HepG2 (cell line): Measurements from ENCODE around the gene CCDC61. TPM values are rescaled to one million over a fixed set of nuclear protein-coding genes. Genes with fewer than 3 reads are reported as not detected.

Experiments used
- ATAC-seq: fragments of 200-7000 bp; cut with Tn5 transposase; 3 replicates; pipeline ENCODE4 v1.9.1; 2020; ENCODE audit warnings: mild to moderate bottlenecking, moderate library complexity
- BruUV-seq: library from RNA; stranded (reverse); fragments of 400-500 nt; replicated peaks from 2 replicates; lab custom pipeline; 2021; lab: Mats Ljungman, UMichigan
- CTCF ChIA-PET: fragments of 300-600 bp; formaldehyde crosslinking; extraction: SDS; loops from one replicate; lab custom pipeline; 2021; ENCODE audit warnings: low total read pairs, inconsistent platforms, low intra/inter-chr PET ratio; lab: Yijun Ruan, JAX
- POLR2A ChIA-PET: fragments of 350-600 bp; sonication (Branson Sonifier 250); formaldehyde crosslinking; loops from one replicate; lab custom pipeline; 2020; ENCODE audit warnings: antibody characterized with exemption, inconsistent platforms; lab: Yijun Ruan, JAX
- DNase-seq: peaks from one replicate; pipeline ENCODE4 v3.0.0-alpha.2; 2015; ENCODE audit warnings: low spot score
- FAIRE-seq: peaks from 3 replicates; lab custom pipeline; 2011; peaks lifted over from hg19 to GRCh38; lab: Jason Lieb, UNC
- H2AFZ ChIP-seq: one replicate; pipeline ENCODE4 v1.6.1; 2011; ENCODE audit warnings: low read length, inconsistent platforms
- H3K27ac ChIP-seq: fragments of 300-600 bp; 3 replicates; pipeline ENCODE4 v1.8.0; 2011; ENCODE audit warnings: mixed run types, mild to moderate bottlenecking, mixed read lengths, low read length, inconsistent platforms; ENCODE audit not compliant: insufficient read depth; ENCODE audit errors: extremely low read length
- H3K27me3 ChIP-seq, 2 experiments: fragments of 200-600 bp in 1 of 2; 2 replicates in 1 of 2; 3 replicates in 1 of 2; pipeline versions ENCODE4 v1.6.0 to v1.8.0; 2011; ENCODE audit warnings: low read length in 2 of 2, mild to moderate bottlenecking in 2 of 2, moderate library complexity in 2 of 2, inconsistent platforms in 1 of 2; ENCODE audit not compliant: insufficient read depth in 2 of 2, control insufficient read depth in 1 of 2
- H3K36me3 ChIP-seq, 2 experiments: fragments of 200-600 bp in 1 of 2; replicated peaks in 1 of 2; 2 replicates in 1 of 2; 3 replicates in 1 of 2; pipeline versions ENCODE4 v1.5.1 to v1.8.0; 2011; ENCODE audit warnings: low read length in 2 of 2, inconsistent platforms in 1 of 2; ENCODE audit not compliant: insufficient read depth in 2 of 2, control insufficient read depth in 1 of 2
- H3K4me1 ChIP-seq: 2 replicates; pipeline ENCODE4 v1.5.1; 2012; ENCODE audit warnings: low read length, inconsistent platforms; ENCODE audit not compliant: insufficient read depth
- H3K4me2 ChIP-seq: 2 replicates; pipeline ENCODE4 v1.6.0; 2011; ENCODE audit warnings: low read depth, low read length, inconsistent platforms
- H3K4me3 ChIP-seq, 3 experiments: fragments of 200-600 bp in 1 of 3; sonication (generic), shearing (Covaris generic) in 1 of 3; replicated peaks in 1 of 3; 2 replicates each; pipeline ENCODE4 v1.5.1; 2011 to 2016; ENCODE audit warnings: low read length in 3 of 3, inconsistent platforms in 2 of 3, low read depth in 2 of 3, mild to moderate bottlenecking in 2 of 3, control low read depth in 1 of 3, mixed read lengths in 1 of 3; ENCODE audit not compliant: insufficient read depth in 1 of 3
- H3K79me2 ChIP-seq: one replicate; pipeline ENCODE4 v1.6.1; 2011; ENCODE audit warnings: low read length, inconsistent platforms; ENCODE audit not compliant: insufficient read depth
- H3K9ac ChIP-seq: 2 replicates; pipeline ENCODE4 v1.6.0; 2011; ENCODE audit warnings: mild to moderate bottlenecking, low read depth, low read length, inconsistent platforms; ENCODE audit not compliant: insufficient read depth
- H3K9me3 ChIP-seq: 2 replicates; pipeline ENCODE4 v1.5.1; 2012; ENCODE audit warnings: mild to moderate bottlenecking, low read length
- H4K20me1 ChIP-seq: 2 replicates; pipeline ENCODE4 v1.6.0; 2011; ENCODE audit warnings: inconsistent platforms, mild to moderate bottlenecking, low read length, moderate library complexity; ENCODE audit not compliant: insufficient read depth
- MATR3 ChIP-seq: sonication (generic); formaldehyde crosslinking; IDR thresholded peaks from 2 replicates; pipeline ENCODE4 v1.4.0; 2020; ENCODE audit warnings: missing genetic modification reagents
- RXRA ChIP-seq: sonication (generic); formaldehyde crosslinking; IDR thresholded peaks from 2 replicates; pipeline ENCODE4 v1.5.1; 2020; ENCODE audit warnings: missing genetic modification reagents
- SMC3 ChIP-seq: IDR thresholded peaks from 2 replicates; pipeline ENCODE4 v1.6.1; 2011; ENCODE audit warnings: low read length, improper control_type of control experiment
- ZNF160 ChIP-seq: sonication (generic); formaldehyde crosslinking; IDR thresholded peaks from 2 replicates; pipeline ENCODE4 v1.8.0; 2022; ENCODE audit warnings: mild to moderate bottlenecking, inconsistent platforms, missing genetic modification reagents
- ZNF768 ChIP-seq: sonication (generic); formaldehyde crosslinking; IDR thresholded peaks from 2 replicates; pipeline ENCODE4 v1.4.0; 2020; ENCODE audit warnings: missing genetic modification reagents
- WGBS: methylation state at CpG from one replicate; pipeline ENCODE4 v1.1.6; 2017; ENCODE audit warnings: low lambda C conversion rate; 5-methylcytosine and 5-hydroxymethylcytosine counted together
- in situ Hi-C: cut with HindIII; loops from 2 replicates; pipeline ENCODE4 v1.10.0; 2017; ENCODE audit warnings: low pct_unique_long_range_greater_than_20kb; ENCODE audit not compliant: extremely low pct_ligation_motif_present
- intact Hi-C: fragments of 100-400 bp; cut with micrococcal nuclease; formaldehyde crosslinking; loops from one replicate; pipeline ENCODE4 v1.10.0; 2022; ENCODE audit not compliant: unreplicated experiment
- polyA plus RNA-seq, 8 experiments: library from polyadenylated mRNA; depleted of rRNA in 3 of 8; stranded (reverse) in 7 of 8; unstranded in 1 of 8; fragments of >200 nt; fragmentation: Illumina TruSeq in 4 of 8; extraction: Trizol in 4 of 8; gene quantifications; 2 replicates each; pipeline versions ENCODE4 v1.2.1 to v1.2.3, GENCODE V29; 2011 to 2016; ENCODE audit warnings: low read depth in 4 of 8, missing spikeins in 1 of 8, mixed read lengths in 1 of 8; ENCODE audit not compliant: insufficient read depth in 1 of 8
- total RNA-seq, 5 experiments: library from RNA; depleted of rRNA; stranded (reverse); fragments of >200 nt; fragmentation: Illumina TruSeq; extraction: Trizol; gene quantifications; 2 replicates each; pipeline ENCODE4 v1.2.3, GENCODE V29; 2016; ENCODE audit warnings: low read depth in 1 of 5
- TF ChIP-seq, protein P1 (sequence below): IDR thresholded peaks from 2 replicates; pipeline ENCODE4 v1.6.1; 2016; ENCODE audit warnings: low read depth, missing genetic modification reagents, missing compliant biosample characterization
- TF ChIP-seq, protein P2 (sequence below): sonication (generic); formaldehyde crosslinking; IDR thresholded peaks from 2 replicates; pipeline ENCODE4 v1.4.0; 2020; ENCODE audit warnings: missing genetic modification reagents
- TF ChIP-seq, protein P3 (sequence below): sonication (generic); formaldehyde crosslinking; IDR thresholded peaks from 2 replicates; pipeline ENCODE4 v1.8.1; 2023; ENCODE audit warnings: mild to moderate bottlenecking, moderate library complexity, missing genetic modification reagents
- TF ChIP-seq, protein P4 (sequence below): sonication (generic); formaldehyde crosslinking; IDR thresholded peaks from 2 replicates; pipeline ENCODE4 v1.4.0; 2020; ENCODE audit warnings: missing genetic modification reagents, mild to moderate bottlenecking, borderline replicate concordance

CCDC61 gene
- total and polyA plus RNA-seq, 2 of the 13 experiments (the other 11 are each of a cell fraction or from before 2014, with no cell fraction given) = 4.2 to 4.9 TPM

DNA sequence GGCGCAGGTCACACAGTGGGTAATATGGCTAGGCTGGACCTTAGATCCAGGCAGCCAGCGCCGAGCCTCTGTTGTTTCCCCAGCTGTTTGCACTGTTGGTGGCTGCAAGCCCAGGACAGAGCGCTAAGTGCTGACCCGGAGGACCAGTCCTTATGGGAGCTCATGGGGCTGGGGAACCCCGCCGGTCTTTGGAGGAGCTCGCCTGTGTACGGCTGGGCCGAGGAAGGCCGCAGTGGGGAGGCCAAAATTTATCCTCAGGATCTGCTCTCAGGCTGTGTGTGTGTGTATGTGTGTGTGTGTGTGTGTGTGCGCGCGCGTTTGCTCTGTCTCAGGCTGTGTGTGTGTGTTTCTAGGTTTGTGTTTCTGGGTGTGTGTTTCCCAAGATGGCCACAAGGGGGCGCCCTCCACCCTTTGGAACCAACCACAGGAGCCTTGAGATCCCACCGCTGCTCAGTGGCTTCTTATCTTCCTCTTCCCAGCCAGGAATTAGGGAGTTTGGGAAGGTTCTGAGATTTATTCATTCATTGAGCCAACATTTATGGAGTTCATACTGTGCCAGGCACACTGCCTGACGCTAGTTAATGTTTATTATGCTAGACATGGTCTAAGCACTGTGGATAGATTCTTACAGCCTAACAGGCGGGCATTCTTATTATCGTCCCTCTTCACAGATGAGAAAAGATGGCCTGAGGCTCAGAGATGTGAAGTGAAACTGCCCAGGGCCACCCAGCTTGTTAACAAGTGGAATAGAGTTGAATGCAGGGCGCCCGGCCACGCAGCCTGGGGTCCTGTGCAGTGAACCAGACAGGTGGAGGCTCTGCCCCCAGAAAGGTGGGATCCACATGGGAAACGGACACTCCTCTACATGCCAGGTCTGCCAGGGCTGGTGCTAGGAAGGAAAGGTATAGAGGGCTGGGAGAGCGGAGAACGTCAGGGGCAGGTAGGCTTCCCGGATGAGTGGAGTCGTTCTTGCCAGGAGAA lies 14.6 kb downstream of the CCDC61 start:
- no peaks in the 10 kb centered on the region for H3K79me2 ChIP-seq
- no peaks in the 10 kb centered on the region for H4K20me1 ChIP-seq
- H2AFZ ChIP-seq = no peak overlapping the region
- no peaks in the 10 kb centered on the region for H3K4me1 ChIP-seq
- WGBS = 74% methylated on average over 21 of the region's 28 CpGs
- POLR2A ChIA-PET = interaction anchor here (0.8 kb wide), 1 partner anchor 15 kb away, joined by 3 read pairs; the partner anchor contains the start of gene CCDC61
- ATAC-seq (peak; percentile 88), FAIRE-seq (peak; percentile 80), DNase-seq (peak; percentile 28)
- no peak overlapping the region for H3K9ac ChIP-seq
- in situ Hi-C loops = loop anchor here (10.0 kb wide), 2 partner anchors 95 to 195 kb away; partner anchors contain the start of genes NANOS2 and RSPH6A
- CTCF ChIA-PET = interaction anchor here (0.7 to 1.6 kb wide), 3 partner anchors 68 to 192 kb away, joined by 3 to 7 read pairs (median 6); no protein-coding TSS in a partner anchor
- H3K27me3 ChIP-seq = no peaks in the 10 kb centered on the region
- no peaks in the 10 kb centered on the region for H3K9me3 ChIP-seq
- BruUV-seq = no TSS peak
- intact Hi-C loops = loop anchor here (5.0 kb wide), 1 partner anchor 193 kb away; the partner anchor contains the start of gene RSPH6A
- H3K36me3 ChIP-seq = peaks cover 0 to 2% of the 10 kb centered on the region in 2 experiments; a peak in 1 of 5 replicates
- no peak overlapping the region; a peak in 1 of 6 replicates for H3K4me3 ChIP-seq
- no peak overlapping the region for H3K4me2 ChIP-seq
- no peak overlapping the region for H3K27ac ChIP-seq
- TF ChIP-seq MATR3 (CRISPR knock-in tag) (no peak), SMC3 (peak; percentile 62), ZNF160 (CRISPR knock-in tag) (no peak), RXRA (0 out of 2 replicates have a peak, but pooled peaks have one; percentile 26), ZNF768 (peak; percentile 93)
- TF ChIP-seq, protein P1, sequence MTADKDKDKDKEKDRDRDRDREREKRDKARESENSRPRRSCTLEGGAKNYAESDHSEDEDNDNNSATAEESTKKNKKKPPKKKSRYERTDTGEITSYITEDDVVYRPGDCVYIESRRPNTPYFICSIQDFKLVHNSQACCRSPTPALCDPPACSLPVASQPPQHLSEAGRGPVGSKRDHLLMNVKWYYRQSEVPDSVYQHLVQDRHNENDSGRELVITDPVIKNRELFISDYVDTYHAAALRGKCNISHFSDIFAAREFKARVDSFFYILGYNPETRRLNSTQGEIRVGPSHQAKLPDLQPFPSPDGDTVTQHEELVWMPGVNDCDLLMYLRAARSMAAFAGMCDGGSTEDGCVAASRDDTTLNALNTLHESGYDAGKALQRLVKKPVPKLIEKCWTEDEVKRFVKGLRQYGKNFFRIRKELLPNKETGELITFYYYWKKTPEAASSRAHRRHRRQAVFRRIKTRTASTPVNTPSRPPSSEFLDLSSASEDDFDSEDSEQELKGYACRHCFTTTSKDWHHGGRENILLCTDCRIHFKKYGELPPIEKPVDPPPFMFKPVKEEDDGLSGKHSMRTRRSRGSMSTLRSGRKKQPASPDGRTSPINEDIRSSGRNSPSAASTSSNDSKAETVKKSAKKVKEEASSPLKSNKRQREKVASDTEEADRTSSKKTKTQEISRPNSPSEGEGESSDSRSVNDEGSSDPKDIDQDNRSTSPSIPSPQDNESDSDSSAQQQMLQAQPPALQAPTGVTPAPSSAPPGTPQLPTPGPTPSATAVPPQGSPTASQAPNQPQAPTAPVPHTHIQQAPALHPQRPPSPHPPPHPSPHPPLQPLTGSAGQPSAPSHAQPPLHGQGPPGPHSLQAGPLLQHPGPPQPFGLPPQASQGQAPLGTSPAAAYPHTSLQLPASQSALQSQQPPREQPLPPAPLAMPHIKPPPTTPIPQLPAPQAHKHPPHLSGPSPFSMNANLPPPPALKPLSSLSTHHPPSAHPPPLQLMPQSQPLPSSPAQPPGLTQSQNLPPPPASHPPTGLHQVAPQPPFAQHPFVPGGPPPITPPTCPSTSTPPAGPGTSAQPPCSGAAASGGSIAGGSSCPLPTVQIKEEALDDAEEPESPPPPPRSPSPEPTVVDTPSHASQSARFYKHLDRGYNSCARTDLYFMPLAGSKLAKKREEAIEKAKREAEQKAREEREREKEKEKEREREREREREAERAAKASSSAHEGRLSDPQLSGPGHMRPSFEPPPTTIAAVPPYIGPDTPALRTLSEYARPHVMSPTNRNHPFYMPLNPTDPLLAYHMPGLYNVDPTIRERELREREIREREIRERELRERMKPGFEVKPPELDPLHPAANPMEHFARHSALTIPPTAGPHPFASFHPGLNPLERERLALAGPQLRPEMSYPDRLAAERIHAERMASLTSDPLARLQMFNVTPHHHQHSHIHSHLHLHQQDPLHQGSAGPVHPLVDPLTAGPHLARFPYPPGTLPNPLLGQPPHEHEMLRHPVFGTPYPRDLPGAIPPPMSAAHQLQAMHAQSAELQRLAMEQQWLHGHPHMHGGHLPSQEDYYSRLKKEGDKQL (CRISPR knock-in tag) = no peak
- TF ChIP-seq, protein P2, sequence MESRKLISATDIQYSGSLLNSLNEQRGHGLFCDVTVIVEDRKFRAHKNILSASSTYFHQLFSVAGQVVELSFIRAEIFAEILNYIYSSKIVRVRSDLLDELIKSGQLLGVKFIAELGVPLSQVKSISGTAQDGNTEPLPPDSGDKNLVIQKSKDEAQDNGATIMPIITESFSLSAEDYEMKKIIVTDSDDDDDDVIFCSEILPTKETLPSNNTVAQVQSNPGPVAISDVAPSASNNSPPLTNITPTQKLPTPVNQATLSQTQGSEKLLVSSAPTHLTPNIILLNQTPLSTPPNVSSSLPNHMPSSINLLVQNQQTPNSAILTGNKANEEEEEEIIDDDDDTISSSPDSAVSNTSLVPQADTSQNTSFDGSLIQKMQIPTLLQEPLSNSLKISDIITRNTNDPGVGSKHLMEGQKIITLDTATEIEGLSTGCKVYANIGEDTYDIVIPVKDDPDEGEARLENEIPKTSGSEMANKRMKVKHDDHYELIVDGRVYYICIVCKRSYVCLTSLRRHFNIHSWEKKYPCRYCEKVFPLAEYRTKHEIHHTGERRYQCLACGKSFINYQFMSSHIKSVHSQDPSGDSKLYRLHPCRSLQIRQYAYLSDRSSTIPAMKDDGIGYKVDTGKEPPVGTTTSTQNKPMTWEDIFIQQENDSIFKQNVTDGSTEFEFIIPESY = peak; percentile 91
- TF ChIP-seq, protein P3, sequence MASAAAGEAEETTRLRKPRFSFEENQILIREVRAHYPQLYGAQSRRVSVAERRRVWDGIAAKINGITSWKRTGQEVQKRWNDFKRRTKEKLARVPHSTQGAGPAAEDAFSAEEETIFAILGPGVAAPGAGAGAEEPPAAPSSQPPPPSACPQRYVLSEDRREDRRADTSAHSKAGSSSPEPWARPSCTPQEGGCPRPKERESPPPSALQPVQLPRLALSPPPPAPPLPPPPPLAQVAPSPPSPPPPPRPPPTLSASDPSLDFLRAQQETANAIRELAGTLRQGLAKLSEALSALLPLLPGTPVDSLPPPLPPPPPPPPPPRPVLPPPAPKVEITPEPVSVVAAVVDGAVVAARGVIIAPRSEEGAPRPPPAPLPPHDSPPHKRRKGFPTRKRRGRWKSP (CRISPR knock-in tag) = 0 out of 2 replicates have a peak, but pooled peaks have one; percentile 23
- TF ChIP-seq, protein P4, sequence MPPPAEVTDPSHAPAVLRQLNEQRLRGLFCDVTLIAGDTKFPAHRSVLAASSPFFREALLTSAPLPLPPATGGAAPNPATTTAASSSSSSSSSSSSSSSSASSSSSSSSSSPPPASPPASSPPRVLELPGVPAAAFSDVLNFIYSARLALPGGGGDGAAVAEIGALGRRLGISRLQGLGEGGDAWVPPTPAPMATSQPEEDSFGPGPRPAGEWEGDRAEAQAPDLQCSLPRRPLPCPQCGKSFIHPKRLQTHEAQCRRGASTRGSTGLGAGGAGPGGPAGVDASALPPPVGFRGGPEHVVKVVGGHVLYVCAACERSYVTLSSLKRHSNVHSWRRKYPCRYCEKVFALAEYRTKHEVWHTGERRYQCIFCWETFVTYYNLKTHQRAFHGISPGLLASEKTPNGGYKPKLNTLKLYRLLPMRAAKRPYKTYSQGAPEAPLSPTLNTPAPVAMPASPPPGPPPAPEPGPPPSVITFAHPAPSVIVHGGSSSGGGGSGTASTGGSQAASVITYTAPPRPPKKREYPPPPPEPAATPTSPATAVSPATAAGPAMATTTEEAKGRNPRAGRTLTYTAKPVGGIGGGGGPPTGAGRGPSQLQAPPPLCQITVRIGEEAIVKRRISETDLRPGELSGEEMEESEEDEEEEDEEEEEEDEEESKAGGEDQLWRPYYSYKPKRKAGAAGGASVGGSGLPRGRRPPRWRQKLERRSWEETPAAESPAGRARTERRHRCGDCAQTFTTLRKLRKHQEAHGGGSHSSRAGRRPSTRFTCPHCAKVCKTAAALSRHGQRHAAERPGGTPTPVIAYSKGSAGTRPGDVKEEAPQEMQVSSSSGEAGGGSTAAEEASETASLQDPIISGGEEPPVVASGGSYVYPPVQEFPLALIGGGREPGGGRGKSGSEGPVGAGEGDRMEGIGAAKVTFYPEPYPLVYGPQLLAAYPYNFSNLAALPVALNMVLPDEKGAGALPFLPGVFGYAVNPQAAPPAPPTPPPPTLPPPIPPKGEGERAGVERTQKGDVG (CRISPR knock-in tag) = 0 out of 2 replicates have a peak, but pooled peaks have one; percentile 58
